GM23338 (cell line): ENCODE measurements around the gene L3HYPDH. TPM values are rescaled to one million over a fixed set of nuclear protein-coding genes. Genes with fewer than 3 reads are reported as not detected.

Source experiments
- ATAC-seq: fragments of 200-7000 bp; cut with Tn5 transposase; 3 replicates; pipeline ENCODE4 v1.9.1; 2020
- DNase-seq: peaks from one replicate; pipeline ENCODE4 v3.0.0-alpha.2; 2015; ENCODE audit warnings: low spot score
- H2AFZ ChIP-seq: fragments of 200-600 bp; sonication (generic); 2 replicates; pipeline ENCODE4 v1.8.0; 2016; ENCODE audit warnings: antibody characterized with exemption, mild to moderate bottlenecking, moderate library complexity
- H3F3A ChIP-seq: fragments of 200-600 bp; sonication (generic); replicated peaks from 2 replicates; pipeline ENCODE4 v1.8.0; 2017; ENCODE audit warnings: antibody characterized with exemption, mixed run types, low read depth
- H3K27ac ChIP-seq: fragments of 200-600 bp; sonication (generic); 2 replicates; pipeline ENCODE4 v1.6.1; 2016; ENCODE audit warnings: low read depth
- H3K27me3 ChIP-seq: fragments of 200-600 bp; sonication (generic); 2 replicates; pipeline ENCODE4 v1.8.0; 2016; ENCODE audit warnings: mild to moderate bottlenecking, mixed run types, moderate library complexity; ENCODE audit not compliant: insufficient read depth
- H3K36me3 ChIP-seq: fragments of 200-600 bp; sonication (generic); 2 replicates; pipeline ENCODE4 v1.8.0; 2016; ENCODE audit warnings: mild to moderate bottlenecking; ENCODE audit not compliant: insufficient read depth
- H3K4me1 ChIP-seq: fragments of 200-600 bp; sonication (generic); 2 replicates; pipeline ENCODE4 v1.8.0; 2016; ENCODE audit warnings: mild to moderate bottlenecking, moderate library complexity; ENCODE audit not compliant: insufficient read depth
- H3K4me2 ChIP-seq: fragments of 200-600 bp; sonication (generic); 2 replicates; pipeline ENCODE4 v1.7.1; 2017; ENCODE audit warnings: mixed run types
- H3K4me3 ChIP-seq: fragments of 200-600 bp; sonication (generic); 2 replicates; pipeline ENCODE4 v1.6.1; 2016; ENCODE audit warnings: mixed run types
- H3K79me2 ChIP-seq: fragments of 200-600 bp; sonication (generic); replicated peaks from 2 replicates; pipeline ENCODE4 v1.8.0; 2017; ENCODE audit warnings: mild to moderate bottlenecking; ENCODE audit not compliant: insufficient read depth
- H3K9me2 ChIP-seq: fragments of 200-600 bp; sonication (generic); 2 replicates; pipeline ENCODE4 v1.8.0; 2017; ENCODE audit not compliant: insufficient read depth
- H4K20me1 ChIP-seq: fragments of 200-600 bp; sonication (generic); replicated peaks from 2 replicates; pipeline ENCODE4 v1.8.0; 2017; ENCODE audit warnings: mild to moderate bottlenecking; ENCODE audit not compliant: insufficient read depth
- H3K27ac Mint-ChIP-seq: 2 replicates; pipeline ENCODE4 v1.8.0; 2020; ENCODE audit warnings: inconsistent platforms, mild to moderate bottlenecking, moderate library complexity, mixed read lengths
- H3K27me3 Mint-ChIP-seq: 3 replicates; pipeline ENCODE4 v1.8.0; 2022; ENCODE audit warnings: low read depth, mild to moderate bottlenecking, moderate library complexity, mixed read lengths, inconsistent platforms; ENCODE audit not compliant: insufficient read depth, poor library complexity
- H3K36me3 Mint-ChIP-seq: 3 replicates; pipeline ENCODE4 v1.8.0; 2021; ENCODE audit warnings: low read depth, mild to moderate bottlenecking, inconsistent platforms, moderate library complexity, mixed read lengths
- H3K4me1 Mint-ChIP-seq: 3 replicates; pipeline ENCODE4 v1.8.0; 2020; ENCODE audit warnings: mild to moderate bottlenecking, inconsistent platforms, mixed read lengths
- H3K4me3 Mint-ChIP-seq: 3 replicates; pipeline ENCODE4 v1.8.0; 2021; ENCODE audit warnings: moderate library complexity, mild to moderate bottlenecking, inconsistent platforms, mixed read lengths
- H3K9me3 Mint-ChIP-seq: 3 replicates; pipeline ENCODE4 v1.8.0; 2020; ENCODE audit warnings: moderate library complexity, mild to moderate bottlenecking, inconsistent platforms, mixed read lengths
- CREB1 ChIP-seq: fragments of 250-450 bp; sonication (Bioruptor Pico); IDR thresholded peaks from 2 replicates; pipeline ENCODE4 v1.5.0; 2020; ENCODE audit warnings: low read depth, mild to moderate bottlenecking, moderate library complexity
- CTCF ChIP-seq, 2 experiments: fragments of 200-600 bp in 1 of 2; sonication (generic) in 1 of 2; conservative IDR thresholded peaks; 2 replicates each; pipeline versions ENCODE4 v1.5.1 to v1.6.1; 2016 to 2017; ENCODE audit warnings: antibody characterized with exemption in 2 of 2, low read depth in 2 of 2, mild to moderate bottlenecking in 2 of 2, moderate library complexity in 1 of 2
- ETS1 ChIP-seq: IDR thresholded peaks from 2 replicates; pipeline ENCODE4 v1.6.1; 2016; ENCODE audit warnings: antibody characterized with exemption
- EZH2phosphoT487 ChIP-seq: fragments of 200-600 bp; sonication (generic); IDR thresholded peaks from one replicate; pipeline ENCODE4 v1.8.1; 2018; ENCODE audit warnings: antibody characterized with exemption; ENCODE audit not compliant: unreplicated experiment
- NANOG ChIP-seq: IDR thresholded peaks from 2 replicates; pipeline ENCODE4 v1.6.1; 2016; ENCODE audit warnings: antibody characterized with exemption, borderline replicate concordance
- POLR2AphosphoS5 ChIP-seq: IDR thresholded peaks from 2 replicates; pipeline ENCODE4 v1.6.1; 2016; ENCODE audit warnings: antibody characterized with exemption, low read depth
- ZNF114 ChIP-seq: fragments of 250-450 bp; sonication (Bioruptor Pico); IDR thresholded peaks from 2 replicates; pipeline ENCODE4 v1.5.0; 2020; ENCODE audit warnings: mild to moderate bottlenecking, moderate library complexity
- ZNF331 ChIP-seq: fragments of 250-450 bp; sonication (Bioruptor Pico); IDR thresholded peaks from 2 replicates; pipeline ENCODE4 v1.5.0; 2020; ENCODE audit warnings: low read depth, mild to moderate bottlenecking, moderate library complexity
- ZNF462 ChIP-seq: fragments of 250-450 bp; sonication (Bioruptor Pico); IDR thresholded peaks from 2 replicates; pipeline ENCODE4 v1.5.0; 2020; ENCODE audit warnings: mild to moderate bottlenecking, moderate library complexity
- polyA plus RNA-seq: library from polyadenylated mRNA; unstranded; fragments of >200 nt; fragmentation: Nextera tagmentation; extraction: Ambion mirVana; gene quantifications from 2 replicates; pipeline ENCODE4 v1.2.1, GENCODE V29; 2016
- total RNA-seq: library from RNA; depleted of rRNA; stranded (reverse); fragments of >200 nt; shearing (Covaris generic); gene quantifications from 2 replicates; pipeline ENCODE4 v1.2.3, GENCODE V29; 2014

Gene L3HYPDH
- total and polyA plus RNA-seq, 2 experiments from 2014 or later = 18.6 to 24.8 TPM

- TF ChIP-seq ETS1 = no peak
- no peak for TF ChIP-seq CREB1 (CRISPR knock-in tag)
- TF ChIP-seq ZNF331 = no peak
- no peak for TF ChIP-seq EZH2phosphoT487
- TF ChIP-seq ZNF114 (CRISPR knock-in tag) = no peak
- TF ChIP-seq CTCF (conservative IDR thresholded peaks at IDR 0.05; ENCODE audit: low read depth in 2 of 2) = no peak
- no peak for TF ChIP-seq POLR2AphosphoS5
These were observed 56.3 kb downstream of the L3HYPDH start (continued) for GRCh38 chr14:59427653-59428580.

- H3K27ac ChIP-seq = no peak overlapping the region
- Mint-ChIP-seq H3K27me3 (peaks cover 1% of the 10 kb centered on the region), H3K9me3 (no peaks in the 10 kb centered on the region; the same call in 2 of the 3 replicates), H3K36me3 (no peaks in the 10 kb centered on the region), H3K27ac (no peak overlapping the region), H3K4me3 (no peak overlapping the region), H3K4me1 (peaks cover 11% of the 10 kb centered on the region; the same call in 2 of the 3 replicates)
- ATAC-seq (peak; percentile 69), DNase-seq (peak; percentile 41)
- no peak overlapping the region for H3K4me3 ChIP-seq
- H3K27me3 ChIP-seq = no peaks in the 10 kb centered on the region
- no peaks in the 10 kb centered on the region for H3K9me2 ChIP-seq
- H3K4me2 ChIP-seq = no peak overlapping the region
- no peaks in the 10 kb centered on the region for H3K4me1 ChIP-seq
- TF ChIP-seq NANOG = no peak
- no peak for TF ChIP-seq ZNF462
- TF ChIP-seq ZNF331 = no peak
- peak in 1 of 2 experiments; percentile 38; a peak in 2 of 4 replicates for TF ChIP-seq CTCF (conservative IDR thresholded peaks at IDR 0.05; ENCODE audit: low read depth in 2 of 2)
- no peaks in the 10 kb centered on the region for H3K79me2 ChIP-seq
- H3F3A ChIP-seq = no peaks in the 10 kb centered on the region
- no peaks in the 10 kb centered on the region for H4K20me1 ChIP-seq
- H3K36me3 ChIP-seq = no peaks in the 10 kb centered on the region
- peak overlapping the region; percentile 84; the same call in 1 of the 2 replicates for H2AFZ ChIP-seq
These were observed 58.8 kb downstream of the L3HYPDH start for GRCh38 chr14:59425322-59425935.
